ENCODE measurements around the gene RET.

The RET gene

GRCh38 chr10:43162604-43163003, 85.7 kb downstream of the RET start:
- Histone ChIP-seq H3K79me1 (ENCODE audit: low read depth, low read length) (peaks cover 1% of the 10 kb centered on the region), H3K23ac (ENCODE audit: low read depth, low read length, poor library complexity) (no peak overlapping the region), H3K27ac (replicated peaks; ENCODE audit: low read length) (no peak overlapping the region), H3K9me3 (replicated peaks in 1 of 2; ENCODE audit: control insufficient read depth in 2 of 2, insufficient read depth in 1 of 2, low read depth in 1 of 2, low read length in 2 of 2) (no peaks in the 10 kb centered on the region), H3K4me2 (ENCODE audit: insufficient read depth, low read length, poor library complexity, severe bottlenecking) (no peak overlapping the region), H3K14ac (ENCODE audit: low read length) (no peak overlapping the region), H3K18ac (ENCODE audit: low read length) (no peak overlapping the region), H3K27me3 (ENCODE audit: control insufficient read depth in 3 of 3, insufficient read depth in 3 of 3, low read depth in 1 of 3, low read length in 3 of 3) (no peaks in the 10 kb centered on the region), H4K8ac (ENCODE audit: low read depth, low read length) (no peak overlapping the region), H3K4me3 (ENCODE audit: low read length in 2 of 2) (no peak overlapping the region), H3K4me1 (ENCODE audit: control insufficient read depth in 2 of 2, insufficient read depth in 1 of 2, low read depth in 1 of 2, low read length in 2 of 2) (no peaks in the 10 kb centered on the region), H2BK12ac (ENCODE audit: low read length) (no peak overlapping the region), H4K91ac (ENCODE audit: low read depth, low read length, poor library complexity) (no peak overlapping the region), H3K4ac (ENCODE audit: low read length) (no peak overlapping the region), H3K9ac (ENCODE audit: low read depth, low read length, poor library complexity) (no peak overlapping the region), H2BK5ac (ENCODE audit: low read length) (no peak overlapping the region), H2AK5ac (ENCODE audit: low read depth, low read length) (no peak overlapping the region), H2BK120ac (ENCODE audit: low read depth, low read length) (no peak overlapping the region), H2BK15ac (ENCODE audit: low read length) (no peak overlapping the region), H3K36me3 (replicated peaks in 1 of 2; ENCODE audit: control insufficient read depth in 2 of 2, insufficient read depth in 2 of 2, low read length in 2 of 2) (peaks cover 0 to 43% of the 10 kb centered on the region in 2 donors), H2AFZ (ENCODE audit: low read length) (no peak overlapping the region)
- no peak for DNase-seq (ENCODE audit: low spot score)
- WGBS, 2 donors (ENCODE audit: extremely low coverage in 2 of 2, insufficient read length in 2 of 2, insufficient replicate concordance in 1 of 2): no CpG with 5 or more reads among the region's 1 CpG

- WGBS, 2 donors (ENCODE audit: extremely low coverage in 2 of 2, insufficient read length in 2 of 2, insufficient replicate concordance in 1 of 2): no CpG with 5 or more reads among the region's 6 CpGs
- Histone ChIP-seq H3K14ac (ENCODE audit: low read length) (no peak overlapping the region), H3K4me3 (ENCODE audit: low read length in 2 of 2) (no peak overlapping the region), H4K91ac (ENCODE audit: low read depth, low read length, poor library complexity) (no peak overlapping the region), H3K79me1 (ENCODE audit: low read depth, low read length) (no peaks in the 10 kb centered on the region), H2AK5ac (ENCODE audit: low read depth, low read length) (no peak overlapping the region), H2BK120ac (ENCODE audit: low read depth, low read length) (no peak overlapping the region), H2BK5ac (ENCODE audit: low read length) (no peak overlapping the region), H4K8ac (ENCODE audit: low read depth, low read length) (no peak overlapping the region), H3K18ac (ENCODE audit: low read length) (no peak overlapping the region), H2BK12ac (ENCODE audit: low read length) (no peak overlapping the region), H3K4ac (ENCODE audit: low read length) (no peak overlapping the region), H3K9ac (ENCODE audit: low read depth, low read length, poor library complexity) (no peak overlapping the region), H3K27ac (replicated peaks; ENCODE audit: low read length) (no peak overlapping the region), H3K4me1 (ENCODE audit: control insufficient read depth in 2 of 2, insufficient read depth in 1 of 2, low read depth in 1 of 2, low read length in 2 of 2) (no peaks in the 10 kb centered on the region), H3K36me3 (replicated peaks in 1 of 2; ENCODE audit: control insufficient read depth in 2 of 2, insufficient read depth in 2 of 2, low read length in 2 of 2) (peaks cover 3 to 39% of the 10 kb centered on the region in 2 donors), H3K23ac (ENCODE audit: low read depth, low read length, poor library complexity) (no peak overlapping the region), H3K4me2 (ENCODE audit: insufficient read depth, low read length, poor library complexity, severe bottlenecking) (no peak overlapping the region), H3K9me3 (replicated peaks in 1 of 2; ENCODE audit: control insufficient read depth in 2 of 2, insufficient read depth in 1 of 2, low read depth in 1 of 2, low read length in 2 of 2) (no peaks in the 10 kb centered on the region), H2AFZ (ENCODE audit: low read length) (no peak overlapping the region), H2BK15ac (ENCODE audit: low read length) (no peak overlapping the region), H3K27me3 (ENCODE audit: control insufficient read depth in 3 of 3, insufficient read depth in 3 of 3, low read depth in 1 of 3, low read length in 3 of 3) (no peaks in the 10 kb centered on the region)
- DNase-seq (ENCODE audit: low spot score): no peak
Observed at GRCh38 chr10:43166207-43166879, 89.5 kb downstream of the RET start.

- no peak overlapping the region for H3K4ac ChIP-seq (ENCODE audit: low read length)
- no peak overlapping the region for H3K4me3 ChIP-seq (ENCODE audit: low read length in 2 of 2)
- no peak overlapping the region for H2AK5ac ChIP-seq (ENCODE audit: low read depth, low read length)
- no peak overlapping the region for H3K18ac ChIP-seq (ENCODE audit: low read length)
- no peak overlapping the region for H3K27ac ChIP-seq (replicated peaks; ENCODE audit: low read length)
- H3K36me3 ChIP-seq (replicated peaks in 1 of 2; ENCODE audit: control insufficient read depth in 2 of 2, insufficient read depth in 2 of 2, low read length in 2 of 2): peaks cover 3 to 37% of the 10 kb centered on the region in 2 donors
- no peak overlapping the region for H3K4me2 ChIP-seq (ENCODE audit: insufficient read depth, low read length, poor library complexity, severe bottlenecking)
- no peak overlapping the region for H3K23ac ChIP-seq (ENCODE audit: low read depth, low read length, poor library complexity)
- no peak overlapping the region for H3K14ac ChIP-seq (ENCODE audit: low read length)
- no peaks in the 10 kb centered on the region for H3K79me1 ChIP-seq (ENCODE audit: low read depth, low read length)
- no peaks in the 10 kb centered on the region for H3K4me1 ChIP-seq (ENCODE audit: control insufficient read depth in 2 of 2, insufficient read depth in 1 of 2, low read depth in 1 of 2, low read length in 2 of 2)
- no peak overlapping the region for H2BK15ac ChIP-seq (ENCODE audit: low read length)
- no peak overlapping the region for H3K9ac ChIP-seq (ENCODE audit: low read depth, low read length, poor library complexity)
- no peak for DNase-seq (ENCODE audit: low spot score)
- H2BK12ac ChIP-seq (ENCODE audit: low read length): no peak overlapping the region
- H3K27me3 ChIP-seq (ENCODE audit: control insufficient read depth in 3 of 3, insufficient read depth in 3 of 3, low read depth in 1 of 3, low read length in 3 of 3): no peaks in the 10 kb centered on the region
- no peak overlapping the region for H2AFZ ChIP-seq (ENCODE audit: low read length)
- H2BK5ac ChIP-seq (ENCODE audit: low read length): no peak overlapping the region
- H3K9me3 ChIP-seq (replicated peaks in 1 of 2; ENCODE audit: control insufficient read depth in 2 of 2, insufficient read depth in 1 of 2, low read depth in 1 of 2, low read length in 2 of 2): no peaks in the 10 kb centered on the region
- H2BK120ac ChIP-seq (ENCODE audit: low read depth, low read length): no peak overlapping the region
- H4K91ac ChIP-seq (ENCODE audit: low read depth, low read length, poor library complexity): no peak overlapping the region
- H4K8ac ChIP-seq (ENCODE audit: low read depth, low read length): no peak overlapping the region
Observed at GRCh38 chr10:43166880-43167497, 90.1 kb downstream of the RET start.

GRCh38 chr10:43167498-43167889, 90.6 kb downstream of the RET start:
- H3K9ac ChIP-seq (ENCODE audit: low read depth, low read length, poor library complexity): no peak overlapping the region
- H3K23ac ChIP-seq (ENCODE audit: low read depth, low read length, poor library complexity): no peak overlapping the region
- no peak overlapping the region for H3K27ac ChIP-seq (replicated peaks; ENCODE audit: low read length)
- no peak overlapping the region for H4K91ac ChIP-seq (ENCODE audit: low read depth, low read length, poor library complexity)
- no peaks in the 10 kb centered on the region for H3K4me1 ChIP-seq (ENCODE audit: control insufficient read depth in 2 of 2, insufficient read depth in 1 of 2, low read depth in 1 of 2, low read length in 2 of 2)
- no peak overlapping the region for H2BK5ac ChIP-seq (ENCODE audit: low read length)
- DNase-seq (ENCODE audit: low spot score): no peak
- no peak overlapping the region for H2BK15ac ChIP-seq (ENCODE audit: low read length)
- H4K8ac ChIP-seq (ENCODE audit: low read depth, low read length): no peak overlapping the region
- H2AFZ ChIP-seq (ENCODE audit: low read length): no peak overlapping the region
- H3K79me1 ChIP-seq (ENCODE audit: low read depth, low read length): no peaks in the 10 kb centered on the region
- no peaks in the 10 kb centered on the region for H3K27me3 ChIP-seq (ENCODE audit: control insufficient read depth in 3 of 3, insufficient read depth in 3 of 3, low read depth in 1 of 3, low read length in 3 of 3)
- no peak overlapping the region for H2BK120ac ChIP-seq (ENCODE audit: low read depth, low read length)
- no peak overlapping the region for H3K4me2 ChIP-seq (ENCODE audit: insufficient read depth, low read length, poor library complexity, severe bottlenecking)
- no peaks in the 10 kb centered on the region for H3K9me3 ChIP-seq (replicated peaks in 1 of 2; ENCODE audit: control insufficient read depth in 2 of 2, insufficient read depth in 1 of 2, low read depth in 1 of 2, low read length in 2 of 2)
- H3K14ac ChIP-seq (ENCODE audit: low read length): no peak overlapping the region
- no peak overlapping the region for H2AK5ac ChIP-seq (ENCODE audit: low read depth, low read length)
- H3K18ac ChIP-seq (ENCODE audit: low read length): no peak overlapping the region
- H3K36me3 ChIP-seq (replicated peaks in 1 of 2; ENCODE audit: control insufficient read depth in 2 of 2, insufficient read depth in 2 of 2, low read length in 2 of 2): peaks cover 3 to 38% of the 10 kb centered on the region in 2 donors
- H3K4me3 ChIP-seq (ENCODE audit: low read length in 2 of 2): no peak overlapping the region
- no peak overlapping the region for H2BK12ac ChIP-seq (ENCODE audit: low read length)
- no peak overlapping the region for H3K4ac ChIP-seq (ENCODE audit: low read length)
- no CpG with 5 or more reads among the region's 2 CpGs for WGBS, 2 donors (ENCODE audit: extremely low coverage in 2 of 2, insufficient read length in 2 of 2, insufficient replicate concordance in 1 of 2)
